AG04450 (cell line): Measurements from ENCODE around the gene C6orf136. TPM values are rescaled to one million over a fixed set of nuclear protein-coding genes. Genes with fewer than 3 reads are reported as not detected.

Experiments
- CTCF ChIA-PET: fragments of 300-600, 350-600 bp; formaldehyde crosslinking; extraction: SDS; loops from one replicate; lab custom pipeline; 2022; ENCODE audit warnings: antibody characterized with exemption, inconsistent platforms; lab: Charles Lee
- POLR2A ChIA-PET: fragments of 350-600 bp; formaldehyde crosslinking; extraction: SDS; loops from one replicate; lab custom pipeline; 2021; ENCODE audit warnings: antibody characterized with exemption, inconsistent platforms; lab: Yijun Ruan, JAX
- DNase-seq: peaks from one replicate; pipeline ENCODE4 v3.0.0-alpha.2; 2011; ENCODE audit warnings: low read depth, low spot score
- H3K27ac ChIP-seq: one replicate; pipeline ENCODE4 v1.5.1; 2012; ENCODE audit warnings: low read depth, low read length, control low read depth
- H3K27me3 ChIP-seq: one replicate; pipeline ENCODE4 v1.6.0; 2012; ENCODE audit warnings: low read length; ENCODE audit not compliant: control insufficient read depth, insufficient read depth
- H3K4me3 ChIP-seq: 2 replicates; pipeline ENCODE4 v1.5.1; 2011; ENCODE audit warnings: mild to moderate bottlenecking, low read depth, low read length, control low read depth
- H3K9me3 ChIP-seq: 2 replicates; pipeline ENCODE4 v1.5.1; 2012; ENCODE audit warnings: low read length; ENCODE audit not compliant: control insufficient read depth, insufficient read depth
- polyA plus RNA-seq: library from polyadenylated mRNA; depleted of rRNA; stranded (reverse); fragments of >200 nt; gene quantifications from 2 replicates; pipeline ENCODE4 v1.2.3, GENCODE V29; 2011
- TF ChIP-seq, protein P1 (sequence below): IDR thresholded peaks from 2 replicates; pipeline ENCODE4 v1.5.1; 2011; ENCODE audit warnings: low read depth, low read length, control low read depth, inconsistent platforms

The C6orf136 gene
- polyA plus RNA-seq, 1 experiment: 5.1 TPM

DNA sequence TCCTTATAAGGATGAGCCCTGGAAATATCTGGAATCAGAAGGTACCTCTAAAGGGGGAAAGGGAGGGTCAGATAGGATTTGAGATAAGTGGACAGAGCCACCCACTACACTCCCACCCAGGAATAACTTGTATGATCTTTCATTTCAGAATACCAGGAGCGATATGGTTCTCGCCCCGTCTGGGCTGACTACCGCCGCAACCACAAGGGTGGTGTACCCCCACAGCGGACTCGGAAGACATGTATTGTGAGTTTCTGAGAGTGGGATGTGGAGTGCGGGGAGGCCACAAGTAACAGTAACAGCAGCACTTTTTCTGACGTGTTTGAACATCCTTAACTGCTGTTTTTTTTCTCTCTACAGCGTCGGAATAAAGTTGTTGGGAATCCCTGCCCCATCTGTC, 27.4 kb upstream of the C6orf136 start:
- no peak overlapping the region for H3K4me3 ChIP-seq
- CTCF ChIA-PET: no interaction called here
- H3K27ac ChIP-seq: no peak overlapping the region
- TF ChIP-seq, protein P1, sequence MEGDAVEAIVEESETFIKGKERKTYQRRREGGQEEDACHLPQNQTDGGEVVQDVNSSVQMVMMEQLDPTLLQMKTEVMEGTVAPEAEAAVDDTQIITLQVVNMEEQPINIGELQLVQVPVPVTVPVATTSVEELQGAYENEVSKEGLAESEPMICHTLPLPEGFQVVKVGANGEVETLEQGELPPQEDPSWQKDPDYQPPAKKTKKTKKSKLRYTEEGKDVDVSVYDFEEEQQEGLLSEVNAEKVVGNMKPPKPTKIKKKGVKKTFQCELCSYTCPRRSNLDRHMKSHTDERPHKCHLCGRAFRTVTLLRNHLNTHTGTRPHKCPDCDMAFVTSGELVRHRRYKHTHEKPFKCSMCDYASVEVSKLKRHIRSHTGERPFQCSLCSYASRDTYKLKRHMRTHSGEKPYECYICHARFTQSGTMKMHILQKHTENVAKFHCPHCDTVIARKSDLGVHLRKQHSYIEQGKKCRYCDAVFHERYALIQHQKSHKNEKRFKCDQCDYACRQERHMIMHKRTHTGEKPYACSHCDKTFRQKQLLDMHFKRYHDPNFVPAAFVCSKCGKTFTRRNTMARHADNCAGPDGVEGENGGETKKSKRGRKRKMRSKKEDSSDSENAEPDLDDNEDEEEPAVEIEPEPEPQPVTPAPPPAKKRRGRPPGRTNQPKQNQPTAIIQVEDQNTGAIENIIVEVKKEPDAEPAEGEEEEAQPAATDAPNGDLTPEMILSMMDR: no peak
- H3K27me3 ChIP-seq: no peaks in the 10 kb centered on the region
- no peak for DNase-seq
- POLR2A ChIA-PET: no interaction called here
- H3K9me3 ChIP-seq: no peaks in the 10 kb centered on the region

DNA sequence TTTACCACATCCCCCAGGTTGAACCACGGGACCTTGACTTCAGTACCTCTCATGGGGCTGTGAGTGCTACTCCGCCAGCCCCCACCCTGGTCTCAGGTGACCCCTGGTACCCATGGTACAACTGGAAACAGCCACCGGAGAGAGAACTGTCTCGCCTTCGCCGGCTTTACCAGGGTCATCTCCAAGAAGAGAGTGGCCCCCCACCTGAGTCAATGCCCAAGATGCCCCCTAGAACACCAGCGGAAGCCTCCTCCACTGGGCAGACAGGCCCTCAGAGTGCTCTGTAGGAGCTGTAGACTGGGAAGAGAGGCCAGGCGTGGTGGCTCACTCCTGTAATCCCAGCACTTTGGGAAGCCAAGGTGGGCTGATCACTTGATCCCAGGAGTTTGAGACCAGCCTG, 21.4 kb upstream of the C6orf136 start:
- H3K27me3 ChIP-seq: no peaks in the 10 kb centered on the region
- no peak overlapping the region for H3K4me3 ChIP-seq
- H3K27ac ChIP-seq: no peak overlapping the region
- DNase-seq: no peak
- ChIA-PET CTCF (interaction anchor here (0.5 kb wide), 1 partner anchor 23 kb away, joined by 3 read pairs; no protein-coding TSS in a partner anchor), POLR2A (no interaction called here)
- TF ChIP-seq, protein P1: no peak
- no peaks in the 10 kb centered on the region for H3K9me3 ChIP-seq

DNA sequence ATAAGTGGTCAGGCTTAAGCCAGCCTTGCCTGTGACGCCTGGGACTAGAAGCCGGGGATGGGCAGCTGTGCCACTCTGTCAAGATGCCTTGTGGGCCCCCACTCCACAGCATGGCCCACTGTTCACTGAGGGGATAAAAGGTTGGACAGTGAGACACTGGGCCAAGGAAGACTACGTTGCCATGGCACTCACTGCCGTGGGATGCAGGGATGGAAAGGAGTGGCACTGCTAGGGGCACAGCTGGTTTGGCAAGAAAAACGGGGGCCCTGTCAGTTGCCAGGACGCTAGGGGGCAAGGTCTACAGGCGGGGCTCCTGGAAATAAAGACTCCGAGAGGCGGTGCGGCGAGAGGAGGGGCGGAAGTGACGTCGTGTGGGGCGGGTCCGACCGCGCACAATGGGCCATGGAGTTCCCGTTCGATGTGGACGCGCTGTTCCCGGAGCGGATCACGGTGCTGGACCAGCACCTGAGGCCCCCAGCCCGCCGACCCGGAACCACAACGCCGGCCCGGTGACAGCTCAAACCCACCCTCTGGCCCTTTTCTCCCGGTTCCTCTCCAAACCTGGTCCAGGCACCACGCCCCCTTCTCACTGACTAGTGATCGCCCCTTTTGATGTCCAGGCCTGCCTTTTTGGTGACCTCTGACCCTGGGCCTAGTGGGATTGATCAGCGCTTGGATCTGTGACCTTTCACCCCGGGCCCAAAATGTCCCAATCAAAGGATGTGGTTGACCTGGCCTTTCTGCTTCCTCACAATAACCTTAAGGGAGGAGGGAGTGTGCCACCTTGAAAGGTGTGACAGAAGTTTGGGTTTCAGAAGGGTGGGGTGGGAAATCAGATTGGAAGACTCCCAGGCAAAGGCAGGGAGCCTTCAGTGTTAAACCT, 20.2 kb upstream of the C6orf136 start, which contains the start of gene ATAT1:
TSS of gene ATAT1 (plus strand) at position 391 of the 883 bp plus-strand sequence.
- Histone ChIP-seq H3K27ac (peak within 1 kb of the TSS; percentile 75), H3K27me3 (no peaks in the 10 kb centered on the region), H3K9me3 (no peaks in the 10 kb centered on the region), H3K4me3 (peak within 1 kb of the TSS; percentile 82)
- ChIA-PET CTCF (interaction anchor here (1.1 kb wide), 1 partner anchor 9 kb away, joined by 3 read pairs; the partner anchor contains the start of gene MRPS18B), POLR2A (interaction anchor here (0.6 to 1.1 kb wide), 2 partner anchors 9 to 532 kb away, joined by 3 read pairs; partner anchors contain the start of genes MRPS18B and TCF19)
- TF ChIP-seq, protein P1: peak; percentile 48
- DNase-seq: no peak

DNA sequence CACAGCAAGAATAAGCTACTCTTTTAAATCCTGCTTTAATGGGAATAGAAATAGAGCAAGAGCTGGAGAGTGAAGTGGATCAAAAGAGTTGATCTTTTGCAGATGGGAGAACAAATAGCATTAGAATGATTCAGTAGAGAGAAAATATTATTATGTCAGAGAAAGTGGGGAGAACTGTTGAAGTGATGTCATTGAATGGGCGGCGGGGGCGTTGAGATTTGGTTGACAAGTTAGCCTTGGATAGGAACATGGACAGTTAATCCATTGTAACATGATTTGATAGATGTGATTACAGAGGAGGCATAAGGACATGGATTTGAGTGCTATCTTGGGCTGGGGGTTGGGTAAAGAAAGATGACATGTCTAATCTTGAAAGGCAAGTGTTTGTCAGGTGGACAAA, 11.1 kb upstream of the C6orf136 start:
- Histone ChIP-seq H3K27ac (no peak overlapping the region), H3K4me3 (no peak overlapping the region), H3K27me3 (no peaks in the 10 kb centered on the region), H3K9me3 (peaks cover 2% of the 10 kb centered on the region; the same call in 1 of the 2 replicates)
- CTCF ChIA-PET: no interaction called here
- TF ChIP-seq, protein P1: no peak
- no peak for DNase-seq
- POLR2A ChIA-PET: no interaction called here

DNA sequence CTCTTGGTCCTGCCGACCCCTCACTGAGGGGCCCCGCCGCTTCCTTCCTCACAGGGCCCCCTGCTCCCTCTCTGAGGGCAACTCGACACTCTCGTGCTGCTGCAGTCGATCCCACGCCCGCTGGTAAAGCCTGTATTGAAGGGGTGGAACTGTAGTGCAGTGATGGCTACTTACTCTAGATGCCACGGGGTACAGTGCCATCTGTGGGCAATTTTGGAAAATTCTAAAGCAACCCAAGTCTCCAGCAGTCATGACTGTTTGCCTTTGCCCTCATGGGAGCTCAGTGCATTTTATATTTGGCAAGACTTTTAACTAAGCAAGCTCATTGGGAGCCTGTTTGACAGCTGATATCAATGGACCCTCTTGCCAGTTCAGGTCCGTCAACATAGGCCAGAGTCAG, 6.5 kb upstream of the C6orf136 start:
- Histone ChIP-seq H3K27ac (no peak overlapping the region), H3K27me3 (no peaks in the 10 kb centered on the region), H3K9me3 (peaks cover 2% of the 10 kb centered on the region; the same call in 1 of the 2 replicates), H3K4me3 (no peak overlapping the region)
- POLR2A ChIA-PET: no interaction called here
- TF ChIP-seq, protein P1: no peak
- CTCF ChIA-PET: interaction anchor here (1.1 kb wide), 1 partner anchor 447 kb away, joined by 3 read pairs; no protein-coding TSS in a partner anchor
- DNase-seq: no peak
